Activated CD4-positive, alpha-beta T cell treated with anti-CD3 and anti-CD28 coated beads for 4 hours (primary cell): ENCODE data around the gene AKAP10.
"Not testable (repeated sequence)": the region's sequence is repeated elsewhere in the genome, so short reads cannot be mapped to it uniquely, and the experiment has no call there.

ENCODE experiments used
- DNase-seq, 2 donors: peaks; one replicate each; pipeline ENCODE4 v3.0.0-alpha.2; 2020

Gene AKAP10

DNA sequence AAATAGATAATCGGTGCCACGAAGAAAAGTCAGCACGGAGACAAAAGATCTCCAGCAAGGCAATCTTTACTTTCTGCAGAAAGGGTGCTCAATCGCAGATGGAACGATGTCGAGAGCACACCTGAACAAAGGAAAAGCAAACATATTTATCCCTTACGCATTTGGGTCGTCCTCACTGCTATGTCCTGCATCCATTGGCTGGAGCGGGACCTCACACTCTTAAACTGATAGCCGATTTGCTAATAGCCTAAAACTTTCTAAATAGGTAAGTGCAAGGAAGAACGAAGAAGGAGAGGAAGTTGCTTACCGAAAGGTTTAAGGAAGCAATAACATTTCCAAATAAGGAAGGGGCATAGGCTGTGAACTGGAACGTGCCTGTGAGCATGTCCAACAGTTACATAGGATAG lies 1.2 kb upstream of the AKAP10 start:
- DNase-seq, result no peak

DNA sequence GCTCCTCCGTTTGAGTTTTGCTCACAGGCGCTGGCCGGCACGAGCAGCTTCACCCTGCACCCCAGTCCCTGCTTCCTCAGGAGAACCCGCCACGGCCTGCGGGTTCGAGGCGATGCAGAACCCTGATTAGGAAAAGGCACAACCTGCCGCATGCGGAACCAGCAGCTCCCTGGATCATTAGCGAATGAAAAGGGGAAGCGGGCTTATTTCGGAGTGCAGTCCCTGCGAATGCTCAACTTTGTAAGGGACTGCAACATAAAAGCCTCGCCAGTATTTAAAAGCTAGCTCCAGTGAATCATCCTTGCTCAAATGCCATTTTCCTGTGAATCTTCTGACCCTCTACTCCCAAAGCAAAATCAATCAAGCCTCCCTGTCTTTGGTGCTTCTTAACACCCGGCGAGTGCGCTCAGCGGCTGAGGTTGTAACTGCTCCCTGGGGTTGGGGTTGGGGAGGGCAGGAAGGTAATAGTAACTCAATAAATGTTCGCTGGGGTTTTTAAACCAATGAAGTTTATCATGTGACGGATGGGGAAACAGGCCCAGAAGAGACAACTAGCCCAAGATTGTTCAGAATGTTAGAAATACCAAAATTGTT lies 678 bp upstream of the AKAP10 start:
- peak in 1 of 2 donors; percentile 13 for DNase-seq

DNA sequence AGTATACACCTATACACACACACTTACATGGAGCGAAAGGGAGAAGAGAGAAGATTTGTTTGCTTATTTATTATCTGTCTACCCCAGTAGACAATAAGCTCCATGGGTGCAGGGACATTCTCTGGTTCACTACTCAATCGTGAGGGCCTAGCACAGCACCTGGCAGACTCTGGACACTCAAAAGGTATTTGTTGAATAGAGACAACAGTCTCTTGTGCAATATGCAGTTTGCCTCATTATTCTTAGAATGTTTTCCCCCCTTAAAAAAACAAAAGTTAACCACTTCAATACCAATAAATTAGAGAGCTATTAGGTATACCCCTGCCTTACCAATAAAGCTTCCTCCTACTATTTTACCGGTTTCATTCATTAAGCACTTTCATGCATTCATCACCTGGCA lies 2.0 kb downstream of the AKAP10 start:
- no peak for DNase-seq

DNA sequence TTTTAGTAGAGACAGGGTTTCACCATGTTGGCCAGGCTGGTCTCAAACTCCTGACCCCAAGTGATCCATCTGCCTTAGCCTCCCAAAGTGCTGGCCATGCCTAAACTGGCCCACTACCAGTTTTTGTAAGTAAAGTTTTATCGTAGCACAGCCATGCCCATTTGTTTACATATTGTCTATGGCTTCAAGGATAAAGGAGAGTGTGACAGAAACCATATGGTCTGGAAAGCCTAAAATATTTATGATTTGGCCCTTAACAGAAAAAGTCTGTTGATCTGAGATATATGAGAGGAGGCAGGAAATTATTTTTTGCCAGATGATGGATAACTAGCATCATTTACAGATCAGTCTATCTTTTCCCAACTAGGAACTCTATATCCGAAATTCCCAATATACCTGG lies 4.5 kb downstream of the AKAP10 start:
- DNase-seq, result no peak

GRCh38 chr17:19962954-19963353 lies 14.7 kb downstream of the AKAP10 start:
- not testable (repeated sequence) for DNase-seq

- DNase-seq, result no peak
Measured at GRCh38 chr17:19958023-19958422, 19.6 kb downstream of the AKAP10 start.

DNA sequence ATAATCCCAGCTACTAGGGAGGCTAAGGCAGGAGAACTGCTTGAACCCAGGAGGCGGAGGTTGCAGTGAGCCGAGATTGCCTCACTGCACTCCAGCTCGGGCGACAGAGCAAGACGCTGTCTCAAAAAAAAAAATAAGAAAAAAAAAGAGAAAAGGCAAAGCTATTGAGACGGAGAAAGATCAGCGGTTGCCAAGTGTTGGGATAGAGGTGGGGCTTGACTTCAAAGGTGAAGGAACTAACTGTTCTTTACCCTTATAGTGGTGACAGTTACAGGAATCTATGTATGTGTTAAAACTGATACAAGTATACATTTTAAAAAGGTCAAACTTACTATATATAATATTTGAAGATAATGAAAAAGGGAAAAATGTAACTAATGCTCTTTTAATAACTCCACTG lies 22.5 kb downstream of the AKAP10 start:
- no peak for DNase-seq

DNA sequence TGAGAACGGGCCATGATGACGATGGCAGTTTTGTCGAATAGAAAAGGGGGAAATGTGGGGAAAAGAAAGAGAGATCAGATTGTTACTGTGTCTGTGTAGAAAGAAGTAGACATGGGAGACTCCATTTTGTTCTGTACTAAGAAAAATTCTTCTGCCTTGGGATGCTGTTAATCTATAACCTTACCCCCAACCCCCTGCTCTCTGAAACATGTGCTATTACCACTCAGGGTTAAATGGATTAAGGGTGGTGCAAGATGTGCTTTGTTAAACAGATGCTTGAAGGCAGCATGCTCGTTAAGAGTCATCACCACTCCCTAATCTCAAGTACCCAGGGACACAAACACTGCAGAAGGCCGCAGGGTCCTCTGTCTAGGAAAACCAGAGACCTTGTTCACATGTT lies 26.2 kb downstream of the AKAP10 start:
- DNase-seq, result not testable (repeated sequence)

GRCh38 chr17:19950624-19951195 lies 26.9 kb downstream of the AKAP10 start:
- DNase-seq, result not testable (repeated sequence)

- DNase-seq, result no peak
Measured at GRCh38 chr17:19948116-19948943, 29.3 kb downstream of the AKAP10 start.

DNA sequence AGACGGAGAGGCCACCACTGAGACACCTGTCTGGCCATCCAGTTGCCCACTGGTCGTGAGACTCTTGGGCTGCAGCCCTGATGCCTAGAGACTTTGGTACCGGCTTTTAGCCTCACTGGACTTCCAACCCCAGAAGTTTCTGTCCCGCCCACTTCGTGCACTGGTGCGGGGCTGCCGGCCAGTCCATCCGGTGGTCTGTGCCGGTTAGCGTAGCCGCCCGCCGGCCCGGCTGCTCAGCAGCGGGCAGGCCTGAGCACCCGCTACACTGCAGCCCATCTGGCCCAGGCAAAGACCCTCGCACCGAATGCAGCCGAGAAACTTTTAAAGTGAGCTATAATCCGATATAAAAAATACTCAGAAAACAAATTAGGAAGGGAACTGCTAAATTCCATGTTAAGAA lies 30.7 kb downstream of the AKAP10 start:
- no peak for DNase-seq

- DNase-seq, result no peak
Measured at GRCh38 chr17:19945009-19945626, 32.5 kb downstream of the AKAP10 start.

DNA sequence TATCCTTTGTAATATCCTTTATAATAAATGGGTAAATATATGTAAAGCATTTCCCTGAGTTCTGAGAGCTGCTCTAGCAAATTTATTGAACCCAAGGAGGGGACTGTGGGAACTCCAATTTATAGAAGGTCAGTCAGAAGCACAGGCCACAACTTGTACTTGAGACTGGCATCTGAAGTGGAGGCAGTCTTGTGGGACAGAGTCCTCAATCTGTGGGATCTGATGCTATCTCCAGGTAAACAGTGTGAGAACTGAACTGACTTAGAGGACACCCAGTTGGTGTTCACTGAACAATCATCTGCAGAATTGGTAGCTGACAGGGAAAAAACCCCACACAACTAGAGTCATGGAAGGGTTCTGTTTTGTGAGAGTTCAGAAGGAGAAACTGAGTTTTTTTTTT lies 34.0 kb downstream of the AKAP10 start:
- DNase-seq, result no peak

GRCh38 chr17:19943026-19943425 lies 34.6 kb downstream of the AKAP10 start:
- no peak for DNase-seq

- no peak for DNase-seq
Measured at GRCh38 chr17:19940722-19941464, 36.7 kb downstream of the AKAP10 start.

- DNase-seq, result no peak
Measured at GRCh38 chr17:19939993-19940721, 37.5 kb downstream of the AKAP10 start.

DNA sequence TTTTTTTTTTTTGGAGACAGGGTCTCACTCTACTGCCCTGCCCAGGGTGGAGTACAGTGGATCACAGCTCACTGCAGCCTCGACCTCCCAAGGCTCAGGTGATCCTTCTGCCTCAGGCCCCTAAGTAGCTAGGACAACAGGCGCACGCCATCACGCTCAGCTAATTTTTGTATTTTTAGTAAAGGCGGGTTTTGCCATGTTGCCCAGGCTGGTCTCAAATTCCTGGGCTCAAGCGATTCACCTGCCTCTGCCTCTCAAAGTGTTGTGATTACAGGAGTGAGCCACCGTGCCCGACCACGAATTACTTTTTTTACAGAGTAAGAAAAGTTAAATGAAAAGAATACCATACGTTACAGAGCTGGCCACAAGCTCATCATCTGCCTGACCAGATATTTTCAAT lies 38.9 kb downstream of the AKAP10 start:
- no peak for DNase-seq

DNA sequence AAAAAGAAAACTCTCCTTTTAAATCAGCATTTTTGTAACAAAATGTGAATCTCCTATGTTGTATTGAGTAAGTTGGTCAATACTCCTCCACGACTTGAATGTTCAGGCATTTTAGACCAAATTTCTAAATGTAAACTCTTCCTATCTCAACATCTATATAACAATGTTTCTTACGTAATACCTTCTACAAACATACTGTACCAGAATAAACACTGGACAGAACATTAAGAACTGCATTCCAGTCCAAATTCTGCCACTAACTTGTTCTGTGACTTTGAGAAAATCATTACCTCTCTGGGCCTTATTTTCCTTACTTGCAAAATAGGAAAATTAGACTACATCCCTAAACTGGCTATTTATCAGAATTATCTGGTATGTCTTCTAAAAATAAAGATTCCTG lies 40.1 kb downstream of the AKAP10 start:
- DNase-seq, result no peak

DNA sequence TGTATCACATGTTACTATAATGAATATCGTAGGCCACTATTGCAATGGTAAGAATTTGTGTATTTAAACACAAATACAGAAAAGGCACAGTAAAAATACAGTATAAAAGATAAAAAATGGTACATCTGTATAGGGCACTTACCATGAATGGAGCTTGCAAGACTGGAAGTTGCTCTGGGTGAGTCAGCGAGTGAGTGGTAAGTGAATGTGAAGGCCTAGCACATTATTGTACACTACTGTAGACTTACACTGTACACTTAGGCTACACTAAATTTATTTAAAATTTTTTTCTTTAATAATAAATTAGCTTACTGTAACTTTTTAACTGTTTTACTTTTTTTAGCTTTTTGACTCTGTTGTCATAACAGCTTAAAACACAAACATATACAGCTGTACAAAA lies 42.5 kb downstream of the AKAP10 start:
- no peak for DNase-seq

GRCh38 chr17:19933628-19934027 lies 44.0 kb downstream of the AKAP10 start:
- DNase-seq, result no peak

DNA sequence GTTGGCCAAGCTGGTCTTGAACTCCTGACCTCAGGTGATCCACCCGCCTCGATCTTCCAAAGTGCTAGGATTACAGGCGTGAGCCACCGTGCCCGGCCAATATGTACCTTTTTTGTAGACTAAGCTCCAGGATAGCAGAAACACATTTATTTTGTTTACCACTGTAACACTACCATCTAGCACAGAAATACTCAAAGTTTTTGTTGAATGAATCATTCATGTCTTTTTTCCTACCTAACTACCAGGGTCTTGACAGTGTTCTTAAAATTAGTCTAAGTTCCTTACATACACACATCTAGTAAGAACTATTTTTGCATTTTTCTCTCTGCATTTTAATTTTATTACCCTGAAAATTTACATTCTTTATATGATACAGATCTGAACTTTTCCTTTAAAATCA lies 44.4 kb downstream of the AKAP10 start:
- DNase-seq, result no peak

GRCh38 chr17:19928299-19928698 lies 49.3 kb downstream of the AKAP10 start:
- DNase-seq, result no peak
